DMS 273 (cell line): ENCODE results near the gene THRB.

ENCODE experiments used
- DNase-seq: peaks from one replicate; lab custom pipeline; 2025; ENCODE audit not compliant: unreplicated experiment; lab: John Stamatoyannopoulos, UW

The THRB gene

GRCh38 chr3:24494618-24495325, at the start of gene THRB:
THRB (minus strand) TSS chr3:24494850.
- peak; percentile 58 for DNase-seq

- DNase-seq, result no peak
These were observed 47.3 kb upstream of the THRB start for GRCh38 chr3:24541935-24542334.

- no peak for DNase-seq
These were observed 46.2 kb upstream of the THRB start for GRCh38 chr3:24540821-24541220.

- no peak for DNase-seq
These were observed 45.0 kb upstream of the THRB start for GRCh38 chr3:24539699-24540098.

GRCh38 chr3:24538891-24539290, 44.2 kb upstream of the THRB start:
- DNase-seq, result no peak

GRCh38 chr3:24533561-24534193, 39.0 kb upstream of the THRB start:
- no peak for DNase-seq

GRCh38 chr3:24530471-24530870, 35.8 kb upstream of the THRB start:
- no peak for DNase-seq

- no peak for DNase-seq
These were observed 34.6 kb upstream of the THRB start for GRCh38 chr3:24529210-24529609.

- DNase-seq, result no peak
These were observed 32.1 kb upstream of the THRB start for GRCh38 chr3:24526640-24527212.

- DNase-seq, result no peak
These were observed 30.9 kb upstream of the THRB start for GRCh38 chr3:24525557-24525956.

GRCh38 chr3:24525022-24525421, 30.4 kb upstream of the THRB start:
- DNase-seq, result no peak

GRCh38 chr3:24523988-24524727, 29.5 kb upstream of the THRB start:
- no peak for DNase-seq

GRCh38 chr3:24523215-24523614, 28.6 kb upstream of the THRB start:
- DNase-seq, result no peak

GRCh38 chr3:24522146-24522579, 27.5 kb upstream of the THRB start:
- no peak for DNase-seq

GRCh38 chr3:24521420-24522145, 26.9 kb upstream of the THRB start:
- DNase-seq, result peak; percentile 52

- DNase-seq, result no peak
These were observed 26.3 kb upstream of the THRB start for GRCh38 chr3:24520976-24521419.

- DNase-seq, result no peak
These were observed 25.4 kb upstream of the THRB start for GRCh38 chr3:24520101-24520495.

GRCh38 chr3:24519368-24520100, 24.9 kb upstream of the THRB start:
- DNase-seq, result no peak

GRCh38 chr3:24518990-24519367, 24.3 kb upstream of the THRB start:
- no peak for DNase-seq

- DNase-seq, result no peak
These were observed 19.5 kb upstream of the THRB start for GRCh38 chr3:24514119-24514518.
